Suprapubic skin (tissue), 4 donors: ENCODE results near the gene IMMP2L.

ENCODE experiments used
- POLR2A ChIP-seq, 2 donors: fragments of 450-650 bp; IDR thresholded peaks; one replicate each; pipeline ENCODE4 v1.6.1; 2017; ENCODE audit warnings: antibody characterized with exemption in 2 of 2, mild to moderate bottlenecking in 2 of 2, moderate library complexity in 2 of 2
- POLR2AphosphoS5 ChIP-seq, 3 donors: sonication (generic); formaldehyde crosslinking; IDR thresholded peaks; one replicate each; pipeline ENCODE4 v1.6.1; 2017; ENCODE audit warnings: antibody characterized with exemption in 3 of 3
- TF ChIP-seq, protein P1 (sequence below), 2 donors: fragments of 200-600 bp in 1 of 2; fragments of 450-650 bp in 1 of 2; sonication (generic) in 1 of 2; IDR thresholded peaks; one replicate each; pipeline ENCODE4 v1.5.1; 2016 to 2019; ENCODE audit warnings: antibody characterized with exemption in 2 of 2, mild to moderate bottlenecking in 1 of 2, moderate library complexity in 1 of 2

DNA sequence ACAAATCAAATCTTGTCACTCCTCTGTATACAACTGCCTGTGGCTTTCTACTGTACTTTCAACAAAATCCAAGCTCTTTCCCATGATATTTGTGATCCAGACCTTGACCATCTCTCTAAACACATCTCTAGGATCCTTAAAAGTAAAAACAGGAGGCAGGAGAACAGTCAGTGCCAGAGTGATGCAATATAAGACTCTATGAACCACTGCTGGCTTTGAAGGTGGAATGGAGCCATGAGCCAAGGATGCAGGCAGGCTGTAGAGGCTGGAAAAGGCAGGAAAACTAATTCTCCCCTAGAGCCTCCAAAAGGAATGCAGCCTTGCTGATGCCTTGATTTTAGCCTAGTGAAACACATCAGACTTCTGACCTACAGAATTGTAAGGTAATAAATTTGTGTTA, 516.8 kb downstream of the IMMP2L start:
- TF ChIP-seq, protein P1, sequence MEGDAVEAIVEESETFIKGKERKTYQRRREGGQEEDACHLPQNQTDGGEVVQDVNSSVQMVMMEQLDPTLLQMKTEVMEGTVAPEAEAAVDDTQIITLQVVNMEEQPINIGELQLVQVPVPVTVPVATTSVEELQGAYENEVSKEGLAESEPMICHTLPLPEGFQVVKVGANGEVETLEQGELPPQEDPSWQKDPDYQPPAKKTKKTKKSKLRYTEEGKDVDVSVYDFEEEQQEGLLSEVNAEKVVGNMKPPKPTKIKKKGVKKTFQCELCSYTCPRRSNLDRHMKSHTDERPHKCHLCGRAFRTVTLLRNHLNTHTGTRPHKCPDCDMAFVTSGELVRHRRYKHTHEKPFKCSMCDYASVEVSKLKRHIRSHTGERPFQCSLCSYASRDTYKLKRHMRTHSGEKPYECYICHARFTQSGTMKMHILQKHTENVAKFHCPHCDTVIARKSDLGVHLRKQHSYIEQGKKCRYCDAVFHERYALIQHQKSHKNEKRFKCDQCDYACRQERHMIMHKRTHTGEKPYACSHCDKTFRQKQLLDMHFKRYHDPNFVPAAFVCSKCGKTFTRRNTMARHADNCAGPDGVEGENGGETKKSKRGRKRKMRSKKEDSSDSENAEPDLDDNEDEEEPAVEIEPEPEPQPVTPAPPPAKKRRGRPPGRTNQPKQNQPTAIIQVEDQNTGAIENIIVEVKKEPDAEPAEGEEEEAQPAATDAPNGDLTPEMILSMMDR (IDR thresholded peaks at IDR 0.05) = no peak
- TF ChIP-seq POLR2AphosphoS5 (IDR thresholded peaks at IDR 0.05) = no peak
- no peak for TF ChIP-seq POLR2A (IDR thresholded peaks at IDR 0.05)
